GM12878 (cell line): ENCODE results near the gene C20orf144. TPM values are rescaled to one million over a fixed set of nuclear protein-coding genes. Genes with fewer than 3 reads are reported as not detected.

ENCODE experiments used
- ATAC-seq: fragments of 200-7000 bp; cut with Tn5 transposase; 3 replicates; pipeline ENCODE4 v1.9.1; 2020; ENCODE audit warnings: mild to moderate bottlenecking, moderate library complexity
- BruUV-seq: library from RNA; stranded (reverse); fragments of 400-500 nt; replicated peaks from 2 replicates; lab custom pipeline; 2021; lab: Mats Ljungman, UMichigan
- CTCF ChIA-PET: fragments of 300-600 bp; sonication (Branson Sonifier 250); formaldehyde crosslinking; extraction: SDS; loops from one replicate; lab custom pipeline; 2021; ENCODE audit warnings: inconsistent platforms; lab: Yijun Ruan, JAX
- POLR2A ChIA-PET: fragments of 350-600 bp; formaldehyde crosslinking; extraction: SDS; loops from one replicate; lab custom pipeline; 2021; ENCODE audit warnings: inconsistent platforms; lab: Charles Lee
- RAD21 ChIA-PET: fragments of 300-600 bp; sonication (Branson Sonifier 250); formaldehyde crosslinking; loops from one replicate; lab custom pipeline; 2023; ENCODE audit warnings: antibody characterized with exemption; ENCODE audit not compliant: unreplicated experiment; lab: Charles Lee
- SMC1A ChIA-PET: fragments of 300-600 bp; sonication (Branson Sonifier 250); formaldehyde crosslinking; loops from one replicate; lab custom pipeline; 2023; ENCODE audit not compliant: unreplicated experiment, uncharacterized antibody; lab: Charles Lee
- DNase-seq: peaks from one replicate; pipeline ENCODE4 v3.0.0-alpha.2; 2011; ENCODE audit warnings: low read depth, low spot score
- FAIRE-seq: peaks from 3 replicates; lab custom pipeline; 2011; peaks lifted over from hg19 to GRCh38; lab: Jason Lieb, UNC
- H2AFZ ChIP-seq: 2 replicates; pipeline ENCODE4 v1.6.0; 2011; ENCODE audit warnings: low read depth, low read length, control low read depth; ENCODE audit not compliant: control insufficient read depth
- H3K27ac ChIP-seq: 2 replicates; pipeline ENCODE4 v1.5.1; 2011; ENCODE audit warnings: control low read depth; ENCODE audit not compliant: control insufficient read depth, insufficient read depth
- H3K27me3 ChIP-seq, 2 experiments: replicated peaks in 1 of 2; 2 replicates each; pipeline versions ENCODE4 v1.6.0 to v1.6.1; 2011; ENCODE audit warnings: low read length in 1 of 2; ENCODE audit not compliant: control insufficient read depth in 2 of 2, insufficient read depth in 2 of 2
- H3K36me3 ChIP-seq, 2 experiments: 2 replicates each; pipeline ENCODE4 v1.5.1; 2011; ENCODE audit warnings: low read length in 1 of 2; ENCODE audit not compliant: control insufficient read depth in 2 of 2, insufficient read depth in 2 of 2
- H3K4me1 ChIP-seq: 2 replicates; pipeline ENCODE4 v1.6.1; 2011; ENCODE audit warnings: mild to moderate bottlenecking, low read length, moderate library complexity, mixed read lengths; ENCODE audit not compliant: control insufficient read depth, insufficient read depth
- H3K4me2 ChIP-seq: 2 replicates; pipeline ENCODE4 v1.6.0; 2011; ENCODE audit warnings: control low read depth; ENCODE audit not compliant: control insufficient read depth, insufficient read depth
- H3K4me3 ChIP-seq: fragments of 200-600 bp; sonication (generic); 2 replicates; pipeline ENCODE4 v1.5.1; 2016
- H3K79me2 ChIP-seq: 2 replicates; pipeline ENCODE4 v1.6.0; 2011; ENCODE audit warnings: low read length; ENCODE audit not compliant: control insufficient read depth, insufficient read depth
- H3K9ac ChIP-seq: 2 replicates; pipeline ENCODE4 v1.8.0; 2011; ENCODE audit warnings: low read length, control low read depth, mixed read lengths; ENCODE audit not compliant: control insufficient read depth, insufficient read depth
- H3K9me3 ChIP-seq: replicated peaks from 3 replicates; pipeline ENCODE4 v1.5.1; 2011; ENCODE audit warnings: mild to moderate bottlenecking, low read length; ENCODE audit not compliant: control insufficient read depth, insufficient read depth
- H4K20me1 ChIP-seq: 2 replicates; pipeline ENCODE4 v1.6.0; 2011; ENCODE audit not compliant: control insufficient read depth, insufficient read depth
- CREB1 ChIP-seq: IDR thresholded peaks from 2 replicates; pipeline ENCODE4 v1.6.1; 2012; ENCODE audit warnings: low read depth, mild to moderate bottlenecking, inconsistent platforms
- EED ChIP-seq: sonication (generic); IDR thresholded peaks from 2 replicates; pipeline ENCODE4 v1.6.1; 2016; ENCODE audit warnings: antibody characterized with exemption, low read depth
- EGR1 ChIP-seq, 2 experiments: IDR thresholded peaks; 1 replicate in 1 of 2; 2 replicates in 1 of 2; pipeline ENCODE4 v1.6.1; 2011 to 2012; ENCODE audit warnings: low read depth in 2 of 2, low read length in 2 of 2, borderline replicate concordance in 1 of 2, mild to moderate bottlenecking in 1 of 2, moderate library complexity in 1 of 2
- FOXM1 ChIP-seq: IDR thresholded peaks from 2 replicates; pipeline ENCODE4 v1.6.1; 2012; ENCODE audit warnings: low read depth, mild to moderate bottlenecking, inconsistent platforms, low read length, moderate library complexity
- HDGF ChIP-seq: fragments of 450-650 bp; IDR thresholded peaks from 2 replicates; pipeline ENCODE4 v1.6.1; 2016; ENCODE audit warnings: antibody characterized with exemption
- IRF4 ChIP-seq: IDR thresholded peaks from 2 replicates; pipeline ENCODE4 v1.6.1; 2011; ENCODE audit warnings: low read depth, low read length
- JUND ChIP-seq: IDR thresholded peaks from 2 replicates; pipeline ENCODE4 v1.6.1; 2012; ENCODE audit warnings: low read depth, mild to moderate bottlenecking, low read length, improper control_type of control experiment, moderate library complexity
- MEF2B ChIP-seq: fragments of 450-650 bp; IDR thresholded peaks from 2 replicates; pipeline ENCODE4 v1.6.1; 2018; ENCODE audit warnings: mild to moderate bottlenecking, moderate library complexity; ENCODE audit not compliant: partially characterized antibody, poor library complexity, severe bottlenecking
- MXI1 ChIP-seq: fragments of 150-350 bp; IDR thresholded peaks from 2 replicates; pipeline ENCODE4 v1.6.1; 2011; ENCODE audit warnings: low read depth, mild to moderate bottlenecking, inconsistent platforms, low read length, improper control_type of control experiment
- NBN ChIP-seq: fragments of 450-650 bp; IDR thresholded peaks from 2 replicates; pipeline ENCODE4 v1.6.1; 2016
- NFYA ChIP-seq: IDR thresholded peaks from 2 replicates; pipeline ENCODE4 v1.6.1; 2011; ENCODE audit warnings: low read depth, mild to moderate bottlenecking, low read length, improper control_type of control experiment, borderline replicate concordance
- NR2F1 ChIP-seq: fragments of 450-650 bp; conservative IDR thresholded peaks from 2 replicates; pipeline ENCODE4 v1.6.1; 2017; ENCODE audit warnings: mild to moderate bottlenecking
- POLR2A ChIP-seq: IDR thresholded peaks from 2 replicates; pipeline ENCODE4 v1.6.1; 2011; ENCODE audit warnings: low read depth, mild to moderate bottlenecking, low read length
- POLR2AphosphoS5 ChIP-seq: IDR thresholded peaks from 2 replicates; pipeline ENCODE4 v1.6.1; 2011; ENCODE audit warnings: mild to moderate bottlenecking, low read length, inconsistent platforms
- POU2F2 ChIP-seq: IDR thresholded peaks from 3 replicates; pipeline ENCODE4 v1.6.1; 2011; ENCODE audit warnings: low read depth, mild to moderate bottlenecking, low read length, borderline replicate concordance
- RELA ChIP-seq: fragments of 450-650 bp; IDR thresholded peaks from 2 replicates; pipeline ENCODE4 v1.8.0; 2014; ENCODE audit warnings: borderline replicate concordance; ENCODE audit not compliant: partially characterized antibody
- RUNX3 ChIP-seq: IDR thresholded peaks from 2 replicates; pipeline ENCODE4 v1.6.1; 2012; ENCODE audit warnings: low read length, inconsistent platforms
- TAF1 ChIP-seq: IDR thresholded peaks from 2 replicates; pipeline ENCODE4 v1.6.1; 2011; ENCODE audit warnings: mild to moderate bottlenecking, low read depth, low read length, borderline replicate concordance
- TCF12 ChIP-seq: IDR thresholded peaks from 2 replicates; pipeline ENCODE4 v1.6.1; 2011; ENCODE audit warnings: low read depth, mild to moderate bottlenecking, low read length
- TCF3 ChIP-seq: IDR thresholded peaks from 2 replicates; pipeline ENCODE4 v1.6.1; 2012; ENCODE audit warnings: low read depth, mild to moderate bottlenecking, low read length, borderline replicate concordance; ENCODE audit not compliant: insufficient read depth
- YY1 ChIP-seq: IDR thresholded peaks from 2 replicates; pipeline ENCODE4 v1.6.1; 2011; ENCODE audit warnings: low read depth, mild to moderate bottlenecking, low read length
- WGBS: methylation state at CpG from one replicate; pipeline ENCODE4 v1.1.6; 2016; ENCODE audit warnings: low lambda C conversion rate; ENCODE audit not compliant: insufficient replicate concordance, insufficient coverage; ENCODE audit errors: missing lambda C conversion rate; 5-methylcytosine and 5-hydroxymethylcytosine counted together
- in situ Hi-C: fragments of 300-500 bp; cut with MboI; formaldehyde crosslinking; loops from 9 replicates; pipeline ENCODE4 v1.14.3; 2018; ENCODE audit warnings: mixed read lengths
- intact Hi-C: fragments of 100-400 bp; cut with micrococcal nuclease; formaldehyde crosslinking; loops from one replicate; pipeline ENCODE4 v1.14.2; 2022; ENCODE audit not compliant: unreplicated experiment
- polyA plus RNA-seq, 11 experiments: library from polyadenylated mRNA; depleted of rRNA in 4 of 11; unstranded in 6 of 11; stranded (reverse) in 5 of 11; fragments of >200 nt; fragmentation: Nextera tagmentation in 4 of 11; fragmentation: Illumina TruSeq in 1 of 11; extraction: Ambion mirVana in 4 of 11; extraction: Trizol in 1 of 11; gene quantifications; 1 replicate in 1 of 11; 2 replicates in 10 of 11; pipeline versions ENCODE4 v1.2.1 to v1.2.3, GENCODE V29; 2011 to 2016; ENCODE audit warnings: inconsistent platforms in 2 of 11, missing spikeins in 2 of 11, low read depth in 1 of 11
- total RNA-seq, 4 experiments: library from RNA; depleted of rRNA in 3 of 4; stranded (reverse); fragments of >200 nt in 3 of 4; fragmentation: Illumina TruSeq in 1 of 4; extraction: Trizol in 1 of 4; gene quantifications; 2 replicates each; pipeline versions ENCODE4 v1.2.1 to v1.2.3, GENCODE V29; 2013 to 2021
- TF ChIP-seq, protein P1 (sequence below): fragments of 150-350 bp; IDR thresholded peaks from 2 replicates; pipeline ENCODE4 v1.6.1; 2016; ENCODE audit warnings: low read depth, low read length

Gene C20orf144
- total and polyA plus RNA-seq, 10 of the 15 experiments (the other 5 are each of a cell fraction or from before 2014, with no cell fraction given) = 0.04 to 0.62 (median 0.23) TPM; not detected in 2

DNA sequence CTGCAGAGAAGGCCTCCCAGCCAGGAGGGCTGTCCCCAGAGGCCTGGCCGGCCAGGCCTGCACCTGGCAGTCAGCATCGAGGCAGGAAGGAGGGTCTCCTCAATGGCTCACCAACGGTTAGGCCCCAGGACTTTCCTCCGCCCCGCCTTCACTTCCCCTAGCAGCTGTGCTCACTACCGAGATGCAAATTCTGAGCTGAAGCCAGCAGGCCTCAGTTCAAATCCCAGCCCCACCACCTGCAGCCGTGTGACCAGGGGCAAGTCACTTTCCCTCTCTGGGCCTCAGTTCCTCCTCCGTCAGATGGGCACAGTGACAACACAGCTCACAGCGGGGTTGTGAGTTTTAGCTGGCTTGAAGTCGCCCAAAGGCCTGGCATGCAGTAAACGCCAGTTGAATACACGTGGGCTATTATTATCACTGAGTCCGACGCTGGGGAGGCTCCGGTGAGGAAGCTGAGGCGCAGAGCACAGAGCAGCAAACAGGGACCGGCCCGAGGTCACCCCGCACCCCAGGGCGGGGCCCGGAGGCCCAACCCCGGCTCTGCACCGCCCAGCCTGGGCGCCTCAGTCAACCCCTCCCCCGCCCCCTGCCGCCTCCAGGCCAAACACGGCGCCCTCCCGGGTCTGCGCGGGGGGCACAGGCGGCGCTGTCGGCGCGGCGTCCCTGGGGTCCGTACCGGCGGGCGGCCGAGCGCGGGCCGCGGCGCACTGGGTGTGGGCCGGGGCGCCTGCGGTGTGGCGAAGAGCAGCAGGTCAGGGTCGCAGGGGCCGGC lies 23.4 kb downstream of the C20orf144 start:
- RAD21 ChIA-PET = interaction anchor here (0.6 to 1.4 kb wide), 5 partner anchors 17 to 97 kb away, joined by 3 to 7 read pairs (median 3); partner anchors contain the start of gene ACTL10
- SMC1A ChIA-PET = interaction anchor here (0.5 to 1.2 kb wide), 4 partner anchors 19 to 90 kb away, joined by 3 to 5 read pairs (median 3); partner anchors contain the start of genes ACTL10 and PXMP4
- no peaks in the 10 kb centered on the region for H3K9me3 ChIP-seq
- WGBS = under 1% methylated on average over 41 of the region's 53 CpGs
- FAIRE-seq = peak; percentile 31
- peaks cover 36% of the 10 kb centered on the region for H3K4me1 ChIP-seq
- H3K4me2 ChIP-seq = peak overlapping the region; percentile 90
- no peaks in the 10 kb centered on the region for H4K20me1 ChIP-seq
- in situ Hi-C loops = no loop called here
- H3K4me3 ChIP-seq = peak overlapping the region; percentile 79
- peak overlapping the region; percentile 88 for H3K9ac ChIP-seq
- peak overlapping the region; percentile 88 for H3K27ac ChIP-seq
- BruUV-seq = no TSS peak
- peaks cover 44% of the 10 kb centered on the region for H3K79me2 ChIP-seq
- H3K36me3 ChIP-seq = no peaks in the 10 kb centered on the region
- CTCF ChIA-PET = interaction anchor here (0.7 to 5.6 kb wide), 4 partner anchors 18 to 241 kb away, joined by 3 to 38 read pairs (median 4); partner anchors contain the start of gene ACTL10
- TF ChIP-seq POLR2A = peak; percentile 80
- peak; percentile 82; the same call in 2 of the 3 replicates for TF ChIP-seq POU2F2
- TF ChIP-seq FOXM1 = no peak
- TF ChIP-seq TCF12 = peak; percentile 72; the same call in 1 of the 2 replicates
- peak; percentile 42; the same call in 1 of the 2 replicates for TF ChIP-seq IRF4
- TF ChIP-seq NFYA = no peak
- TF ChIP-seq HDGF = peak; percentile 77
- TF ChIP-seq RELA = no peak
- TF ChIP-seq RUNX3 = peak; percentile 23; the same call in 1 of the 2 replicates
- 0 out of 2 replicates have a peak, but pooled peaks have one; percentile 17 for TF ChIP-seq NR2F1
- peak in 1 of 2 experiments; percentile 20; a peak in 1 of 3 replicates for TF ChIP-seq EGR1 (IDR thresholded peaks at IDR 0.05; ENCODE audit: borderline replicate concordance in 1 of 2, low read depth in 2 of 2, low read length in 2 of 2)
- TF ChIP-seq NBN = 0 out of 2 replicates have a peak, but pooled peaks have one; percentile 20
- TF ChIP-seq CREB1 = 0 out of 2 replicates have a peak, but pooled peaks have one; percentile 12
- TF ChIP-seq JUND = no peak
- peak; percentile 34; the same call in 1 of the 2 replicates for TF ChIP-seq TAF1
- TF ChIP-seq MXI1 = peak; percentile 34; the same call in 1 of the 2 replicates
- no peak for TF ChIP-seq EED
- TF ChIP-seq, protein P1, sequence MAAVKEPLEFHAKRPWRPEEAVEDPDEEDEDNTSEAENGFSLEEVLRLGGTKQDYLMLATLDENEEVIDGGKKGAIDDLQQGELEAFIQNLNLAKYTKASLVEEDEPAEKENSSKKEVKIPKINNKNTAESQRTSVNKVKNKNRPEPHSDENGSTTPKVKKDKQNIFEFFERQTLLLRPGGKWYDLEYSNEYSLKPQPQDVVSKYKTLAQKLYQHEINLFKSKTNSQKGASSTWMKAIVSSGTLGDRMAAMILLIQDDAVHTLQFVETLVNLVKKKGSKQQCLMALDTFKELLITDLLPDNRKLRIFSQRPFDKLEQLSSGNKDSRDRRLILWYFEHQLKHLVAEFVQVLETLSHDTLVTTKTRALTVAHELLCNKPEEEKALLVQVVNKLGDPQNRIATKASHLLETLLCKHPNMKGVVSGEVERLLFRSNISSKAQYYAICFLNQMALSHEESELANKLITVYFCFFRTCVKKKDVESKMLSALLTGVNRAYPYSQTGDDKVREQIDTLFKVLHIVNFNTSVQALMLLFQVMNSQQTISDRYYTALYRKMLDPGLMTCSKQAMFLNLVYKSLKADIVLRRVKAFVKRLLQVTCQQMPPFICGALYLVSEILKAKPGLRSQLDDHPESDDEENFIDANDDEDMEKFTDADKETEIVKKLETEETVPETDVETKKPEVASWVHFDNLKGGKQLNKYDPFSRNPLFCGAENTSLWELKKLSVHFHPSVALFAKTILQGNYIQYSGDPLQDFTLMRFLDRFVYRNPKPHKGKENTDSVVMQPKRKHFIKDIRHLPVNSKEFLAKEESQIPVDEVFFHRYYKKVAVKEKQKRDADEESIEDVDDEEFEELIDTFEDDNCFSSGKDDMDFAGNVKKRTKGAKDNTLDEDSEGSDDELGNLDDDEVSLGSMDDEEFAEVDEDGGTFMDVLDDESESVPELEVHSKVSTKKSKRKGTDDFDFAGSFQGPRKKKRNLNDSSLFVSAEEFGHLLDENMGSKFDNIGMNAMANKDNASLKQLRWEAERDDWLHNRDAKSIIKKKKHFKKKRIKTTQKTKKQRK = no peak
- TF ChIP-seq TCF3 = peak; percentile 70
- peak; percentile 44 for TF ChIP-seq MEF2B
- TF ChIP-seq YY1 = peak; percentile 28; the same call in 1 of the 2 replicates
- peak; percentile 60; the same call in 1 of the 2 replicates for TF ChIP-seq POLR2AphosphoS5
- TF ChIP-seq, all 136 proteins: peak for 16
- intact Hi-C loops = loop anchor here (1.0 to 10.0 kb wide), 4 partner anchors 47 to 309 kb away; partner anchors contain the start of genes CHMP4B and RALY
- POLR2A ChIA-PET = interaction anchor here (0.9 to 1.7 kb wide), 7 partner anchors 13 to 196 kb away, joined by 3 to 7 read pairs (median 5); partner anchors contain the start of genes ACTL10, CBFA2T2 and ZNF341
- Histone ChIP-seq H3K27me3 (no peaks in the 10 kb centered on the region), H2AFZ (peak overlapping the region; percentile 61)
- DNase-seq (peak; percentile 62), ATAC-seq (peak; percentile 62)
